GM19240 (cell line): ENCODE data around the gene ZBED4.

Source experiments
- DNase-seq: peaks from one replicate; pipeline ENCODE4 v3.0.0; 2011; ENCODE audit warnings: low spot score; ENCODE audit not compliant: insufficient read length

ZBED4 gene

DNA sequence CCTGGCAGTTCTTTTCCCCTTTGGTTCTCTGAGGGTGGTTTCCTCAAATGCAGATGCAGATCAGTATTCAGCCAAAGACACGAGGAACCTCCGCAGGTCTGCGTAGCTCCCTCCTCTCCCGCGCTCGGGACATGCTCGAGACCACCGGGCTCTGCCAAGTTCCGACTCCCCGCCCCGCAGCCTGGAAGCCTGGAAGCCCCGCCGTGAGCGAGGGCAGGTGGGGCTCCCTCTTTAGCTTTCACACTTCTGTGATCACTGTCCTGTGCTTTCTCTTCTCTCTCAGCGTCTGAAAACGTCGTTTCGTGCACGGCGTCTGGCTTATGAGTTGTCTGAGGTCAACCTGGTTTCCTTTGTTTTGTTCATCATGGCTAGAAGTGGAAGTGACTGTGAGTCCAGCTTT, 26.6 kb downstream of the ZBED4 start:
- DNase-seq = no peak

DNA sequence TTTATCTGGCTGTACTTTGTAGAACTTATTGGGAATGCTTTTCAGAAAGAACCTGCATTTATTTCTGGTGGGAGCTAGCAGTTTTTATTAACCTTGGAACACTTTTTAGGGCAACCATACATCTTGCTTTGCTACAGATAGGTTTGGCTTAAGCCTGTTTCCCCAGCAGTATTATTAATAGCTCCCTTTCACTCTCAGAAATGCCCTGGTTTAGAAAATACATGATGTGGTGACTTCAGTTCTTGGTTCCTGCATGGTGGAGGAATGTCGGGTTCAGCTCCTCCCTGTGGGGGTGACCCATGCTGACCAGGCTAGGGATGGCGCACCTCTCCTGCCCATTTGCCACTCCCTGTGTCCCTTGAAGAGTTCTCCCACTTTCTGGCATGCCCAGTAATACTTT, 28.2 kb downstream of the ZBED4 start:
- DNase-seq = no peak

DNA sequence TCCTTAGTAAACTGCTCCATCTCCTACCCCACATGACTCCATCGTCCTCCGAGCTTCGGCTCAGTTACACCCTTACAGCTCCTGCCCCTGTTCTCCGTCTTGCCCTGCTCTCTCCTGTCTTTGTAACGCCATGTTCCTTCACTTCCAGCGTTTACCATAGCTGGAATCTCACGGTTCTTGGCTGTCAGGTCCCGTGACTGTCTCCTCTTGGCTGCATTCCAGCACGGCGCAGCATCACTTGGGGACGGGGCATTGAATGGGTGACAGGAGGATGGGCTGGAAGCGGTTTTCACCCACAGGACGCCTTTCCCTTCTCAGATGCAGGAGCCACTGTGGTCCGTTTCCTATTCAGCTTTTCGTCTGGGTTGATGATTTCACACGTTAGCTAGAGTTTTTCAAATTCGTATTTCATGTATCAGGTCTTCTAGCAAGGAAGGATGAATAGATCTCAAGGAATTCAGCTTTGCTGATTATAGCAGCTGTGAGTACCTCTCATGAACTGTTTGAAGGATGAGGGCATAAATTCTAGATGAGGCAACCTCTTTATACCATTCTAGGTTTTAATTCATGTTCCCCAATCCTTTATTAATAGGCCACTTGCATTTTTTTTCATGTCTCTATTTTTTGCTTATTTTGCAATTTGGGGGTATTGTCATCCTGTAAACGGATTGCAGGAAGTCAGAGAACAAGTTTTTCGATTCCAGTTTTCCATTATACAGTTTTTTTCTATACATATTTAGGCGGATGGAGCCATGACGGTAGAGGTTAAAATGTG, 29.1 kb downstream of the ZBED4 start:
- no peak for DNase-seq

DNA sequence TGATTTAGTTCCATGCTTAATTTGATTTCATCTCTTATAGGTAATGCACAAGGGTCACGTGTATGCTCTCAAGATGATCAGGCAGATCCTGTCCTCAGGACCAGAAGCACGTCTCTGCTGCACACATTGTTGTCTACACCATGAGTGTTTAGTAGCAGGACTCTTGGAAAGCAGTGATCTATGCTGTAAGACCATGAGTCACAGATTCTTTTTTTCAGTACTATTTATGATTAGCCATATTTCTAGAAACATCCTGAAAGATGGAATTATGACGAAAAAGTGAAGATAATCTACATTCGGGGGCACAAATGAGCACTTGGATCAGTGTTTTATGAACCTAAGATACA, 29.6 kb downstream of the ZBED4 start:
- no peak for DNase-seq

DNA sequence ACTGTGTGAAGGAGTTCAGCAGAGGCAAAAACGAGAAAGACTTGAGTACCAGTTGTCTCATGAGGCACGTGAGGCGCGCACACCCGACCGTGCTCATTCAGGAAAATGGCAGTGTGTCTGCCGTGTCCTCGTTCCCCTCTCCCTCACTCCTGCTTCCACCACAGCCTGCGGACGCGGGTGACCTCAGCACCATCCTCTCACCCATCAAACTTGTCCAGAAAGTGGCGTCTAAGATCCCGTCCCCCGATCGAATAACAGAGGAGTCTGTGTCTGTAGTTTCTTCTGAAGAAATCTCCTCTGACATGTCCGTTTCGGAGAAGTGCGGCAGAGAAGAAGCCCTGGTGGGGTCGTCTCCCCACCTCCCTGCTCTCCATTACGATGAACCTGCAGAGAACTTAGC, 30.4 kb downstream of the ZBED4 start:
- DNase-seq = no peak

DNA sequence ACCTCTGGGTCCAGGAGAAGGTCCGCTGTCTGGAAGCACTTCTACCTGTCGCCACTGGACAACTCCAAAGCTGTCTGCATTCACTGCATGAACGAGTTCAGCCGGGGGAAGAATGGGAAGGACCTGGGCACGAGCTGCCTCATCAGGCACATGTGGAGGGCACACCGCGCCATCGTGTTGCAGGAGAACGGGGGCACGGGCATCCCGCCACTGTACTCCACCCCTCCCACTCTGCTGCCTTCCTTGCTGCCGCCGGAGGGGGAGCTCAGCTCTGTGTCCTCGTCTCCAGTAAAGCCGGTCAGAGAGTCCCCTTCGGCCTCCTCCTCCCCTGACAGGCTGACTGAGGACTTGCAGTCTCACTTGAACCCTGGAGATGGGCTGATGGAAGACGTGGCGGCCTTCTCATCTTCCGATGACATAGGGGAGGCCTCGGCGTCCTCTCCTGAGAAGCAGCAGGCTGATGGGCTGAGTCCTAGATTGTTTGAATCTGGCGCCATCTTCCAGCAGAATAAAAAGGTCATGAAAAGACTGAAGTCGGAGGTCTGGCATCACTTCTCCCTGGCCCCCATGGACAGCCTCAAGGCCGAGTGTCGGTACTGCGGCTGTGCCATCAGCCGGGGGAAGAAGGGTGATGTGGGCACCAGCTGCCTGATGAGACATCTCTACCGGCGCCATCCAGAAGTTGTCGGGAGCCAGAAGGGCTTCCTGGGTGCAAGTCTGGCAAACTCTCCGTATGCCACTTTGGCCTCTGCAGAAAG, 31.0 kb downstream of the ZBED4 start:
- no peak for DNase-seq

DNA sequence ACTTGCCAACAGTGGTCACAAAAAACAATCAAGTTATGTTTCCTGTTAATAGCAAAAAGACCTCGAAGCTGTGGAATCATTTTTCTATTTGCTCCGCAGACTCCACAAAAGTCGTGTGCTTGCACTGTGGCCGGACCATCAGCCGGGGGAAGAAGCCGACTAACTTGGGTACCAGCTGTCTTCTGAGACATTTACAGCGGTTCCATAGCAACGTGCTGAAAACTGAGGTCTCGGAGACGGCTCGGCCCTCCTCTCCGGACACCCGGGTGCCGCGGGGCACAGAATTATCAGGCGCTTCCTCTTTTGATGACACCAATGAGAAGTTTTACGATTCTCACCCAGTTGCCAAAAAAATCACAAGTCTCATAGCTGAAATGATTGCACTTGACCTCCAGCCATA, 31.6 kb downstream of the ZBED4 start:
- DNase-seq = no peak

DNA sequence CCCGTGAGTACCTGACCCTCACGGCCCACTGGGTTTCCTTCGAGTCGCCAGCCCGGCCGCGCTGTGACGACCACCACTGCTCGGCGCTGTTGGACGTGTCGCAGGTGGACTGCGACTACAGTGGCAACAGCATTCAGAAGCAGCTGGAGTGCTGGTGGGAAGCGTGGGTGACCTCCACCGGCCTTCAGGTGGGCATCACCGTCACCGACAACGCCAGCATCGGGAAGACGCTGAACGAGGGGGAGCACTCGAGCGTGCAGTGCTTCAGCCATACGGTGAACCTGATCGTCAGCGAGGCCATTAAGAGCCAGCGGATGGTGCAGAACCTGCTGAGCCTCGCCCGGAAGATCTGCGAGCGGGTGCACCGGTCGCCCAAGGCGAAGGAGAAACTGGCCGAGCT, 32.2 kb downstream of the ZBED4 start:
- no peak for DNase-seq

DNA sequence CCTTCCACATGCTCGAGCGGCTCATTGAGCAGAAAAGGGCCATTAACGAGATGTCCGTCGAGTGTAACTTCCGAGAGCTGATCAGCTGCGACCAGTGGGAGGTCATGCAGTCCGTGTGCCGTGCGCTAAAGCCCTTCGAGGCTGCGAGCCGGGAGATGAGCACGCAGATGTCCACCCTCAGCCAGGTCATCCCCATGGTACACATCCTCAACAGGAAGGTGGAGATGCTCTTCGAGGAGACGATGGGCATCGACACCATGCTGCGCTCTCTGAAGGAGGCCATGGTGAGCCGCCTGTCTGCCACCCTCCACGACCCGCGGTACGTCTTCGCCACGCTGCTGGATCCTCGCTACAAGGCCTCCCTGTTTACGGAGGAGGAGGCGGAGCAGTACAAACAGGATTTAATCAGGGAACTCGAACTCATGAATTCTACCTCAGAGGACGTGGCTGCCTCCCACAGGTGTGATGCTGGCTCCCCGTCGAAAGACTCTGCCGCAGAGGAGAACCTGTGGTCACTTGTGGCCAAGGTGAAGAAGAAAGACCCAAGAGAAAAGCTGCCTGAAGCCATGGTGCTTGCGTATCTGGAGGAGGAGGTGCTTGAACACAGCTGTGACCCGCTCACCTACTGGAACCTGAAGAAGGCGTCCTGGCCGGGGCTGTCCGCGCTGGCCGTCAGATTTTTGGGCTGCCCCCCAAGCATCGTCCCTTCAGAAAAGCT, 32.9 kb downstream of the ZBED4 start:
- no peak for DNase-seq

DNA sequence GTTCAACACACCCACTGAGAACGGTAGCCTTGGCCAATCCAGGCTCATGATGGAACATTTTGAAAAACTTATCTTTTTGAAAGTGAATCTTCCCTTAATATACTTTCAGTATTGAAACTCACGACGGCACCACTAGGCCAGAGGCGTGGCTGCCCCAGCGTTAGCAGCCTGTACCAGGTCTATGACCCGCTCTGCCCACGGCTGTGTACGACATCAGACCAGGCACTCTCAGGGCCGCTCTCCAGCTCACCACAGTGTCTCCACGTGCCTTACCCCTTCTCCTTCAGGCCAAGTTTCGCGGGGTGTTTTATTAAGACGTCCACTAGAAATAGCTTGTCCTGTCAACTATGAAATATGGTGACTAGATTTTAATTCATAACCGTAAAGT, 33.4 kb downstream of the ZBED4 start:
- no peak for DNase-seq

DNA sequence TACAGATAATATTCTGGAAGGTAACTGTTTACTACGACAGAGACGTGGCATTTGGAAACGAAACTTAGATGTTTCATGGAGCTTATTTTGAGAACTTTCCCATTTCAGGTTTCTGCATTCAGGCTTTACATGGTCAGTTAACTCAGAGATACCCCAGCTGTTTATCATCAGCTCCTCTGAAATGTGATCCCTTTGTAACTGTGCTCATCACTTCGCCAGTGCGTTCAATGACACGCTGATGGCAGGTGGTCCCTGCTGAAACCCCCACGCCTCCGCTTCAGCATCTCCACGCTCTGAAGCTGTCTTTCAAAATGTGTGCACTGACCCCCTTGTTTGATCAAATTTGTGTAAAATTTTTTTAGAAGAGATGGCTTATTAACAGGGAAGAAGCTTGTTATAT, 34.1 kb downstream of the ZBED4 start:
- no peak for DNase-seq

DNA sequence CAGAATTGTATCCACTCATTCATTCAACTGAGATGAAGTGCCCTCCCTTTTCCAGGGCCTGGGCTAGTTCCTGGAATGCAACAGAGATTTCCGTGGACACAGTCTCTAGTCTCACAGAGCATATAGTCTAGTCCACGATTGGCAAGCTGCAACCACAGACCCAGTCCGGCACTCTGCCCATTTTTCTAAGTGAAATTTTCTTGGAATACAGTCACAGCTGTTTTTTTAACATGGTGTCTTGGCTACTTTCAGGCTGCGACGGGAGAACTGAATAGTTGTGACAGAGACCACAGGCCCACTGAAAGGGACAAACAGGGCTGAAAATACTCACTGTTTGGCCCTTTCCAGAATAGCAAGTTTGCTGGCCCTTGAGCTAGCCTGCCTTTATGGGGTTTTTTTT, 35.4 kb downstream of the ZBED4 start:
- no peak for DNase-seq

DNA sequence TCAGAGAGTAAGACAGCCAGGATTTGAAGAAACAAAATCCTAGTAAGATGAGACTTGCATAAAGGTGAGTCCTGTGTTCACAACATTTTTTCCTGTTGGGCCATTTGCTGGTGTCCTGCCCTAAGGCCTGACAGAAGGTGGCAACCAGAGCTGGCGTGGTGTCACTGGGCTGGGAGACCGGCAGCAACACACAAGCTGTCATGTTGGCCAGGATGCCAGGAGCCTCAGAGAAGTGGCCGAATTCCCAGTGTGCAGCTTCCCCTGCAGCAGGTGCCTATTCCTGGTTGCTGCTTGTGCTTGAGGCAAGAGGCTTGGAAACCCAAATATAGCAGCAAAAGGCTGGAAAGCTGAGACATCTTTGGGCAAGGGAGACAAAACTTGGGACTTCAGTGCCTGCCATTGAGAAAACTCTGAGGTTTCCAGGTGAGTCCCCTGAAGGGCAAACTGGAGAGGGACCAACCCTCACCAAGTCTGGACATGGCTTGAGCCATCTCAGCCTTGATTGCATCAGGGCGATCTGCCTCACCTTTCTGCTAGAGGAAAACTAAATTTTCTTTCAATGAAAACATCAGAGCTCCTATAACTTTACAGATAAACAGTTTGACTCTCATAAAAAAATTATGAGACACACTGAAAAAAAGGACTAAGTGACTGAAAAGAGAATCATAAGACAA, 38.7 kb downstream of the ZBED4 start:
- DNase-seq = no peak

DNA sequence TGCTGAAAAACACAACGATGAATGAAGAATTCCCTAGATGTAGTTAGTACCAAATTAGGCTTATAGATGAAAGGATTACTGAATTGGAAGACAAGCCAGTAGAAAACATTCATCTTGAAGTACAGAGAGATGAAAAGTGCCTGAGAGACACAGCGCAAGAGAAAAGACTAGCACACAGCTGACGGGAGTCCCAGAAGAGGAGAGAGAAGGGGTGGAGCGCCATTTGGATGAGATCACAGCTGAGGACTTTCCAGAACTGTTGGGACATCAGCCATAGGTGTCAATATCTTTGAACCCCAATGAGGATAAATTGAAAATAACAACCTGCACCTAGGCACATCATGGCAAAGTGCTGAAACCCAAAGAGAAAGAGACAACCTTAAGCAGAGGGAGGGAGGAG, 39.4 kb downstream of the ZBED4 start:
- no peak for DNase-seq

DNA sequence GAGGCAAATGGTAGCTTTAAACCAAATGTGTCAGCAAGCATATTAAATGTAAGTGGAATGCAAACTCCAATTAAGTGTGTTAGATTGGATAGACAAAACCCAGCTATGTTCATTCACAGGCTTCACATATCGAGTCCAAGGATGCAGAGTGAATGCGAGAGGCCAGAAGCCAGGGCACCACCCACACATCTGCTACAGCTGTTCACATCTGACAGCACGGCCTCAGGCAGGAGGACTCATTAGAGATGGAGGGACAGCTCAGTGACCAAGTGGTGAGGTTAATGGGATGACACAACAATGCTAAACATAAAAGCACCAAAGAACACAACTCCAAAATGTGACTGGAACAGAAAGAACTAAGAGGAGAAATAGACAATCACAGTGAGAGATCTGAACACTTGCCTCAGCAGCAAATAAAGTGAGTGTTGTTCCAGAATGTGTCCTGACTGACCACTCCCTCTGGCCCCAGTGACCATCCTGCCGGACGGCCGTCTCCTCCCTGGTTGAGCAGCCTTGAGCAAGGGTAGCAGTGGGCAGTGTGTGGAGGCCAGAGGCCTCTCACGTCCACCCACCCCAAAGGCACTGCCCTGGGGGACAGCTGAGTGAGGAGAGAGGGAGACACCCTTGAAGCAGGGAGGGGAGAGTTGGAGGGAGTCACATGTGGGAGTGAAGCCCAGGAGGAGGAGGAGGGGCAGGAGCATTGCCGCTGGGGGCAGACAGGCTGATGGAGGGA, 40.8 kb downstream of the ZBED4 start:
- no peak for DNase-seq

DNA sequence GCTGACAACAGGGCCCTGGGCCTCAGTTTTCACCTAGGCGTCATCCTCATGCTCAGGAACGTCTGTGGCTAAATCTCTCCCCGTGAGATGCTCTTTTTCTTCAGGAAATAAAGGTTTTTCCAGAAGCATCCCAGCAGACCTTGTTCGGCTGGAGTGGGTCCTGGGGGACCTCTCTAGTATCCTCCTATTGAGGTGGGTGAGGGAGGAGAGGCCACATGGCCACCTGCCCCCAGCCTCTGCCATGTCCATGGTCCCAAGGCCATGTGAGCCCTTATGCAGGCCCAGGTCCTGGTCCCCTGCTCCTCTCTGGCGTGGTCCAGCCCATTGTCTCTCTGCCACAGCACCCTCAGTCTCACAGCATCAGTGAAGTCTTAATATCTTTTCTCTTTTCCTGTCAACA, 42.6 kb downstream of the ZBED4 start:
- no peak for DNase-seq

DNA sequence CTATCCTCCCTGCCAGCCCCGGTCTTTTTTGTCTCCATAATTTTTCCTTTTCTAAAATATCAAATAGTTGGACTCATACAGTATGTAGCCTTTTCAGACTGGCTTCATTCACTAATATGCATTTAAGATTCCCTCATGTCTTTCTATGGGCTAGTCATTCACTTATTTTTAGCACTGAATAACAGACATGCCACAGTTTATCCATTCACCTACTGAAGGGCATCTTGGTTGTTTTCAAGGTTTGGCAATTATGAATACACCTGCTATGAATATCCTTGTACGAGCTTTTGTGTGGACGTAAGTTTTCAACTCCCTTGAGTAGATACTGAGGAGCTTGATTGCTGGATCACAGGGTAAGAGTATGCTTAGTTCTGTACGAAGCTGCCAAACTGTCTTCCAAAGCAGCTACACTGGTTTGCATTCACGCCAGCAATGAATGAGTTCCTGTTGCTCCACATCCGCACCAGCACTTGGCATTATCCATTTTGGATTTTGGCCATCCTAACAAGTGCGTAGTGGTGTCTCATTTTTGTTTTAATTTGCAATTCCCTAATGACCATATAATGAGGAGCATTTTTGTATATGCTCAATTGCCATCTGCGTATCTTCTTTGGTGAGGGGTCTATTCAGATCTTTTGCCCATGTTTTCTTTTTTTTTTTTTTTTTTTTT, 43.5 kb downstream of the ZBED4 start:
- no peak for DNase-seq

DNA sequence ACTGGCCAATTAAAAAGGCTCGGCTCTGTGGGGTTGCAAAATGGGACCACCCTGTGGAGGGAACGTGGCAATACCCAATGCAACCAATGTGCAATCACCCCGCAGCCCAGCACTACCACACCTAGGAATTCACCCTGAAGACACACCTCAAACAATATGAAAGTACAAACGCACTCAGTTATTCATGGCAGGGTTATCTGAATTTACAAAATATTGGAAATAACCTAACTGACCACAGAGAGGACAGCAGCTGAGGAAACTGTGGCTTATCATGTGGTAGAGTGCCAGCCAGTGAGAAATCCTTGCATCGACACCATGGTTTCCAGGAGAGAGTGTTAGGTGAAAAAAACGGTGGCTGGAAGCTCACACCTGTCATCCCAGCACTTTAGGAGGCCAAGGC, 45.9 kb downstream of the ZBED4 start:
- no peak for DNase-seq

DNA sequence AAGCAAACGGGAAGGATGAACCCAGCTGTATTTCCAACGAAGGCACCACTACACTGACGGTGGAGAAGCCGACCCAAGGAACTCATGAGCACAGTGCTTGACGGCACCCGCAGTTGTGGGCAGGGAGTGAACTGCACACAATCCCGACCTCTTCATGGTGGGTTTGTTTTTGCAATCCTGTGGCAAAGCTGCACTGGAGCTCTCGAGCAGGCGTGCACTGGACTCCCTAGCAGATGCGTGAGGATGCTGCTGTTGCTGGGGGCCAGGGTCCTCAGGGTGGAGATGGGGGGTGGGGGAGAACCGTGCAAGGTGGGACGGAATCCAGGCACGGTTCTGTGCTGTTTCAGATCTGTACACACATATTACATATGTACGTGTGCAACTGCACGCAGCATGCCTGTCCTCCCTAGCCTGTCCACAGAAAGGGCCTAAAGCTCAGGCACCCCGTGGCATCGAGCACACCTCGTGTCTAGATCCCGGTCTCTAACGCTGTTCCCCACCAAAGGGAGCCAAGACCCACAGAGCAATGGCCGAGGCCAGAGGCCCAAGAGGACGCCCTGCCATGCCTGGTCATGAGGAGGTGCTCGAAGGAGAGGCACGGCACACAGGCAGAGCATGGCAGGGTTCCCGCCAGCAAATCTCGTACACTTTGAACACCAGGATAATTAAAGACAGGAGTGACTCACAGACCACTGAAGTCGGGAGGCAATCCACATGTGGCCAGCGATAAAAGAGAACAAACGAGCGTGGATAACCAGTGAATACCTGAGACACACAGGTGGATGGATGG, 47.0 kb downstream of the ZBED4 start:
- DNase-seq = no peak

DNA sequence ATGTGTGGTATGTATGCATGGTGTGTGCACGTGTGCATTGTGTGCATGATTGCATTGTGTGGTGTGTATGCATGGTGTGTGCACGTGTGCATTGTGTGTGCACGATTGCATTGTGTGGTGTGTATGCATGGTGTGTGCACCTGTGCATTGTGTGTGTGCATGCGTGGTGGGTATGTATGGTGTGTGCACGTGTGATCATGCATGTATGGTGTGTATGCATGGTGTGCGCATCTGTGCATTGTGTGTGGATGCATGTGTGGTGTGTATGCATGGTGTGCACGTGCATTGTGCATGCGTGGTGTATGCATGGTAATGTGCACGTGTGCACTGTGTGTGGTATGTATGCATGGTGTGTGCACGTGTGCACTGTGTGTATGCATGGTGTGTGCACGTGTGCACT, 47.8 kb downstream of the ZBED4 start:
- DNase-seq = no peak
